Measurements from ENCODE around the gene DCLK2.
A peak's percentile ranks its signal among the peaks of the same experiment; 100 is the strongest.

Gene DCLK2

DNA sequence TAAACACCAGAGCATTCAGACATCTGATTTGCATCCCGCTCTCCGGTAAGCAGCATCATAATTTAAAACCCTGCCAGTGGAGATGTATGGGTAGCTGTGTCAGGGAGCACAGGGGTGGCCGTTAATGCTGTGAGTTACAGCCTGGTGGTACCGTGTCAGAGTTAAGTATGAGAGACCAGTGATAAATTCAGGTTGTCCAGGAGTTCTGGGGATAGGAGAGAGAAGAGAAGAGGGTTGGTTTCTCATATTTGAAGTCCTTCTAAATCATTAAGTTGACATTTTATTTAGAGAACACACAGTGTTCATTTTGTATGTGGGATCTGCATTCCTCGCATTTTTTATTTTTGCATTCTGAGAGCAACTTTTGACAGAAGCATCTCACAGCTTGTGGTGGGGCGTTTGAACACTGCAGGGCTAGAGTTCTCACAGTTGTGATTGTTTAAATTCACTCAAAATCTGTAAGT is 157.6 kb downstream of the DCLK2 start:
- TF ChIP-seq HDGF (IDR thresholded peaks at IDR 0.05; ENCODE audit: borderline replicate concordance) (no peak), FOXM1 (IDR thresholded peaks at IDR 0.05; ENCODE audit: borderline replicate concordance) (no peak), SUZ12 (IDR thresholded peaks at IDR 0.05) (no peak), ARNT (IDR thresholded peaks at IDR 0.05) (no peak), SP1 (IDR thresholded peaks at IDR 0.05) (no peak), NFRKB (IDR thresholded peaks at IDR 0.05) (no peak), ZNF384 (IDR thresholded peaks at IDR 0.05) (no peak), LEF1 (IDR thresholded peaks at IDR 0.05; ENCODE audit: borderline replicate concordance) (no peak), FOXK2 (IDR thresholded peaks at IDR 0.05) (no peak), CTBP1 (IDR thresholded peaks at IDR 0.05; ENCODE audit: borderline replicate concordance) (no peak), FOXA1 (IDR thresholded peaks at IDR 0.05) (no peak), L3MBTL2 (conservative IDR thresholded peaks at IDR 0.05) (no peak)
- POLR2A ChIA-PET: no interaction called here
- CTCF ChIA-PET: no interaction called here
- DNase-seq (ENCODE audit: extremely low spot score): no peak

DNA sequence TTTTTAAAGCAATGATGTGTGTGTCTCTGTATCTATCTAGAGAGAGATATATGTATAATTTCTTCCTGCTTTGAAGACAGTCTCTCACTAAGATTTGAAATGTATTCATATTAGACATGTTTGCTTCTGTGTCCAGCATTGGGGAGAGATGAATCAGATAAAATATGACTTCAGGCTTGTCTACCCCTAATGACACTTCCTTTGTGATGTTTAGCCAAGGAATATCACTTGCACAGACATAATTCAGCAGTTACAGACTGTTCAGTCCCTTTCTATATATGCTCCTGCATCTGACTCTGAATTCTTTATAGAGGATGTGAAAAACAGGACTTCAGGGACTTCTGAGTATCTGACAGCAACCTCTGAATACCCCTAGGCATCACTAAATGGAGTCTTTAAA is 158.4 kb downstream of the DCLK2 start:
- CTCF ChIA-PET: no interaction called here
- POLR2A ChIA-PET: no interaction called here
- TF ChIP-seq CTBP1 (IDR thresholded peaks at IDR 0.05; ENCODE audit: borderline replicate concordance) (no peak), SP1 (IDR thresholded peaks at IDR 0.05) (no peak), ZNF384 (IDR thresholded peaks at IDR 0.05) (no peak), ELF4 (IDR thresholded peaks at IDR 0.05) (no peak), FOXK2 (IDR thresholded peaks at IDR 0.05) (no peak)

GRCh38 chr4:150237110-150237872 is 159.0 kb downstream of the DCLK2 start:
- POLR2A ChIA-PET: no interaction called here
- CTCF ChIA-PET: no interaction called here
- no peak for DNase-seq (ENCODE audit: extremely low spot score)
- TF ChIP-seq PKNOX1 (IDR thresholded peaks at IDR 0.05): no peak
- no peak for TF ChIP-seq CTBP1 (IDR thresholded peaks at IDR 0.05; ENCODE audit: borderline replicate concordance)

More for the DNA sequence above, 158.4 kb downstream of the DCLK2 start:
- no peak for DNase-seq (ENCODE audit: extremely low spot score)

DNA sequence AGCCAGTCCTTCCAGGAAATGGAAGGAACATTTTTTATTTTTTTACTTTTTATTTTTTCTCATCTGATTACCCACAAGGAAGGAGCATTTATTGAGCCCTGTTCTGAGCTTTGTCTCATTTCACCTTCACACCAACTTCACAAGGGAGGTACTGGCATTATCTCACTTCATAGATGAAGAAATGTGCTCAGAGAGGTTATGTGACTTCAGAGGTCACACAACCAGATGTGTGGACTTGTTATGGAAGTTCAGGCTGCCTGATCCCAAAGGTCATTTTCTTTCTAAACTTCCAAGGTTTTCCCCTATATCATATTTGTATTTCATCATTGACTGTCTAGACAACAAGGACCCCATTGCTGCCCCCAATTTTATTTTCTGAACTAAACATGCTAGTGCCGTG is 160.3 kb downstream of the DCLK2 start:
- TF ChIP-seq PKNOX1 (IDR thresholded peaks at IDR 0.05) (no peak), ARNT (IDR thresholded peaks at IDR 0.05) (no peak), HDGF (IDR thresholded peaks at IDR 0.05; ENCODE audit: borderline replicate concordance) (no peak), FOXM1 (IDR thresholded peaks at IDR 0.05; ENCODE audit: borderline replicate concordance) (no peak), CTBP1 (IDR thresholded peaks at IDR 0.05; ENCODE audit: borderline replicate concordance) (no peak), FOXK2 (IDR thresholded peaks at IDR 0.05) (no peak), L3MBTL2 (conservative IDR thresholded peaks at IDR 0.05) (no peak), ELF4 (IDR thresholded peaks at IDR 0.05) (no peak), ZNF384 (IDR thresholded peaks at IDR 0.05) (no peak), TARDBP (IDR thresholded peaks at IDR 0.05) (no peak), BHLHE40 (IDR thresholded peaks at IDR 0.05; ENCODE audit: borderline replicate concordance) (no peak), NFRKB (IDR thresholded peaks at IDR 0.05) (no peak), SP1 (IDR thresholded peaks at IDR 0.05) (no peak), SUZ12 (IDR thresholded peaks at IDR 0.05) (no peak), LEF1 (IDR thresholded peaks at IDR 0.05; ENCODE audit: borderline replicate concordance) (no peak)
- ChIA-PET CTCF (no interaction called here), POLR2A (no interaction called here)
- DNase-seq (ENCODE audit: extremely low spot score): no peak

DNA sequence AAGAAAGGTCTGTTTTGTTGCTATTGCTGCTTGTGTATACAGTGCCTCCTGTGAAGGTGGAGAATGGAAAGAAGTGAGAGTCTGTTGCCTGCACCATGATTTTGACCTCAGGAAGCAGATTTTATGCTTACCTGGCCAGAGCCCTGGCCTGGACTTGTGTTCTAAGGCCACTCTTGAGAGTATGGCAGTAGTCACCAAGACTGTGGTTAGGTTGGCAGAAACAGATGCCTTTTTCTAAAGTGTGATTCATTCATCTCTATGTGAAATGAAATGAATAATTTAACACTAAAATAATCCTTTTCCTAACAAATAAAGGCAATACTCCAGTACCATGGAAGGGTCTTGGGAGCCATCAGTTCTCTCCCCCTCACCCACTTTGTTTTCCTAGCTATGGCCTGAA is 161.8 kb downstream of the DCLK2 start:
- ChIA-PET POLR2A (no interaction called here), CTCF (no interaction called here)
- no peak for TF ChIP-seq FOXK2 (IDR thresholded peaks at IDR 0.05)
- no peak for TF ChIP-seq FOXM1 (IDR thresholded peaks at IDR 0.05; ENCODE audit: borderline replicate concordance)
- no peak for DNase-seq (ENCODE audit: extremely low spot score)

GRCh38 chr4:150242820-150243458 is 164.7 kb downstream of the DCLK2 start:
- ChIA-PET POLR2A (no interaction called here), CTCF (interaction anchor here (0.6 to 2.2 kb wide), 17 partner anchors 12 to 1906 kb away, joined by 3 to 22 read pairs (median 4); no protein-coding TSS in a partner anchor)
- peak; percentile 65 for DNase-seq (ENCODE audit: extremely low spot score)

GRCh38 chr4:150243932-150244331 is 165.7 kb downstream of the DCLK2 start:
- CTCF ChIA-PET: interaction anchor here (0.6 to 2.2 kb wide), 13 partner anchors 10 to 1533 kb away, joined by 3 to 22 read pairs (median 5); no protein-coding TSS in a partner anchor
- DNase-seq (ENCODE audit: extremely low spot score): no peak
- no peak for TF ChIP-seq TARDBP (IDR thresholded peaks at IDR 0.05)
- TF ChIP-seq CTBP1 (IDR thresholded peaks at IDR 0.05; ENCODE audit: borderline replicate concordance): no peak
- TF ChIP-seq LEF1 (IDR thresholded peaks at IDR 0.05; ENCODE audit: borderline replicate concordance): no peak
- no peak for TF ChIP-seq SUZ12 (IDR thresholded peaks at IDR 0.05)
- POLR2A ChIA-PET: no interaction called here

More at GRCh38 chr4:150242820-150243458, 164.7 kb downstream of the DCLK2 start:
- TF ChIP-seq ZNF384 (IDR thresholded peaks at IDR 0.05) (0 out of 2 replicates have a peak, but pooled peaks have one; percentile 9), FOXA1 (IDR thresholded peaks at IDR 0.05) (no peak)

All from HEK293T (cell line).